ENCODE results near the gene S100A6. TPM values are rescaled to one million over a fixed set of nuclear protein-coding genes. Genes with fewer than 3 reads are reported as not detected.

S100A6 gene
- total and polyA plus RNA-seq, 4 donors, result 165 to 10,136 (median 2,002) TPM

GRCh38 chr1:153543736-153544135, 7.9 kb upstream of the S100A6 start:
- Histone ChIP-seq H3K4me1 (ENCODE audit: control insufficient read depth in 5 of 5, insufficient read depth in 5 of 5, low read length in 5 of 5) (peaks cover 3 to 49% (median 17%) of the 10 kb centered on the region in 5 donors), H3K9ac (ENCODE audit: insufficient read depth in 1 of 2, low read length in 2 of 2) (no peak overlapping the region), H3K27ac (ENCODE audit: low read depth in 1 of 2, low read length in 1 of 2) (peak overlapping the region in 1 of 2 donors; percentile 44), H3K9me3 (ENCODE audit: control insufficient read depth in 4 of 4, insufficient read depth in 3 of 4, low read length in 3 of 4) (no peaks in the 10 kb centered on the region), H3K27me3 (ENCODE audit: control insufficient read depth in 3 of 3, insufficient read depth in 3 of 3, low read length in 2 of 3) (no peaks in the 10 kb centered on the region), H3K4me3 (no peak overlapping the region), H3K36me3 (ENCODE audit: control insufficient read depth in 4 of 4, insufficient read depth in 4 of 4, low read length in 4 of 4) (peaks cover 0 to 3% (median 0%) of the 10 kb centered on the region in 4 donors)
- WGBS, 2 donors, result 85 to 89% methylated on average over 4 of the region's 4 CpGs
- no peak for DNase-seq
- no peak for TF ChIP-seq CTCF (IDR thresholded peaks at IDR 0.05; ENCODE audit: control extremely low read depth, extremely low read depth)
- ATAC-seq (ENCODE audit: insufficient read depth, low FRiP score), result no peak

GRCh38 chr1:153542956-153543711, 7.3 kb upstream of the S100A6 start:
- no peak for ATAC-seq (ENCODE audit: insufficient read depth, low FRiP score)
- no peak for DNase-seq
- Histone ChIP-seq H3K27ac (ENCODE audit: low read depth in 1 of 2, low read length in 1 of 2) (peak overlapping the region in 1 of 2 donors; percentile 12), H3K4me1 (ENCODE audit: control insufficient read depth in 5 of 5, insufficient read depth in 5 of 5, low read length in 5 of 5) (peaks cover 3 to 43% (median 17%) of the 10 kb centered on the region in 5 donors), H3K36me3 (ENCODE audit: control insufficient read depth in 4 of 4, insufficient read depth in 4 of 4, low read length in 4 of 4) (peaks cover 0 to 3% (median 0%) of the 10 kb centered on the region in 4 donors), H3K4me3 (no peak overlapping the region), H3K27me3 (ENCODE audit: control insufficient read depth in 3 of 3, insufficient read depth in 3 of 3, low read length in 2 of 3) (no peaks in the 10 kb centered on the region), H3K9ac (ENCODE audit: insufficient read depth in 1 of 2, low read length in 2 of 2) (no peak overlapping the region), H3K9me3 (ENCODE audit: control insufficient read depth in 4 of 4, insufficient read depth in 3 of 4, low read length in 3 of 4) (no peaks in the 10 kb centered on the region)
- no peak for TF ChIP-seq CTCF (IDR thresholded peaks at IDR 0.05; ENCODE audit: control extremely low read depth, extremely low read depth)
- 79 to 82% methylated on average over 13 of the region's 13 CpGs for WGBS, 2 donors

GRCh38 chr1:153541641-153542590, 6.1 kb upstream of the S100A6 start:
- Histone ChIP-seq H3K36me3 (ENCODE audit: control insufficient read depth in 4 of 4, insufficient read depth in 4 of 4, low read length in 4 of 4) (peaks cover 0 to 3% (median 0%) of the 10 kb centered on the region in 4 donors), H3K4me3 (no peak overlapping the region), H3K27me3 (ENCODE audit: control insufficient read depth in 3 of 3, insufficient read depth in 3 of 3, low read length in 2 of 3) (no peaks in the 10 kb centered on the region), H3K9me3 (ENCODE audit: control insufficient read depth in 4 of 4, insufficient read depth in 3 of 4, low read length in 3 of 4) (no peaks in the 10 kb centered on the region), H3K4me1 (ENCODE audit: control insufficient read depth in 5 of 5, insufficient read depth in 5 of 5, low read length in 5 of 5) (peaks cover 3 to 37% (median 14%) of the 10 kb centered on the region in 5 donors), H3K9ac (ENCODE audit: insufficient read depth in 1 of 2, low read length in 2 of 2) (no peak overlapping the region), H3K27ac (ENCODE audit: low read depth in 1 of 2, low read length in 1 of 2) (peak overlapping the region in 1 of 2 donors; percentile 17)
- 69 to 78% methylated on average over 13 of the region's 13 CpGs for WGBS, 2 donors
- DNase-seq (no peak), ATAC-seq (ENCODE audit: insufficient read depth, low FRiP score) (no peak)
- no peak for TF ChIP-seq CTCF (IDR thresholded peaks at IDR 0.05; ENCODE audit: control extremely low read depth, extremely low read depth)
